Measurements from ENCODE around the gene ZMYM2. TPM values are rescaled to one million over a fixed set of nuclear protein-coding genes. Genes with fewer than 3 reads are reported as not detected.

ZMYM2 gene
- total RNA-seq, 4 donors from 2014 or later = 100 to 154 (median 117) TPM

GRCh38 chr13:20006206-20006605 is 47.7 kb downstream of the ZMYM2 start:
- Histone ChIP-seq H3K27ac (no peak overlapping the region), H3K4me1 (peaks cover 5 to 6% of the 10 kb centered on the region in 2 donors), H3K36me3 (peaks cover 32 to 41% of the 10 kb centered on the region in 2 donors), H3K27me3 (no peaks in the 10 kb centered on the region), H3K9me3 (no peaks in the 10 kb centered on the region), H3K4me3 (replicated peaks in 1 of 3) (no peak overlapping the region)
- TF ChIP-seq CTCF (IDR thresholded peaks at IDR 0.05) (no peak), POLR2A (IDR thresholded peaks at IDR 0.05) (no peak)
- intact Hi-C loops (cut with DNase I) = no loop called here
- DNase-seq = no peak
- WGBS, 2 donors = 92 to 98% methylated on average over 1 of the region's 1 CpG

GRCh38 chr13:20015763-20016162 is 57.2 kb downstream of the ZMYM2 start:
- Histone ChIP-seq H3K27ac (no peak overlapping the region), H3K27me3 (no peaks in the 10 kb centered on the region), H3K4me1 (peaks cover 3 to 12% of the 10 kb centered on the region in 2 donors), H3K4me3 (replicated peaks in 1 of 3) (no peak overlapping the region), H3K36me3 (peaks cover 1 to 10% of the 10 kb centered on the region in 2 donors), H3K9me3 (no peaks in the 10 kb centered on the region)
- TF ChIP-seq CTCF (IDR thresholded peaks at IDR 0.05) = no peak
- TF ChIP-seq POLR2A (IDR thresholded peaks at IDR 0.05) = no peak
- intact Hi-C loops (cut with DNase I) = no loop called here
- no peak for DNase-seq
- WGBS, 2 donors = 97% methylated on average over 2 of the region's 2 CpGs

DNA sequence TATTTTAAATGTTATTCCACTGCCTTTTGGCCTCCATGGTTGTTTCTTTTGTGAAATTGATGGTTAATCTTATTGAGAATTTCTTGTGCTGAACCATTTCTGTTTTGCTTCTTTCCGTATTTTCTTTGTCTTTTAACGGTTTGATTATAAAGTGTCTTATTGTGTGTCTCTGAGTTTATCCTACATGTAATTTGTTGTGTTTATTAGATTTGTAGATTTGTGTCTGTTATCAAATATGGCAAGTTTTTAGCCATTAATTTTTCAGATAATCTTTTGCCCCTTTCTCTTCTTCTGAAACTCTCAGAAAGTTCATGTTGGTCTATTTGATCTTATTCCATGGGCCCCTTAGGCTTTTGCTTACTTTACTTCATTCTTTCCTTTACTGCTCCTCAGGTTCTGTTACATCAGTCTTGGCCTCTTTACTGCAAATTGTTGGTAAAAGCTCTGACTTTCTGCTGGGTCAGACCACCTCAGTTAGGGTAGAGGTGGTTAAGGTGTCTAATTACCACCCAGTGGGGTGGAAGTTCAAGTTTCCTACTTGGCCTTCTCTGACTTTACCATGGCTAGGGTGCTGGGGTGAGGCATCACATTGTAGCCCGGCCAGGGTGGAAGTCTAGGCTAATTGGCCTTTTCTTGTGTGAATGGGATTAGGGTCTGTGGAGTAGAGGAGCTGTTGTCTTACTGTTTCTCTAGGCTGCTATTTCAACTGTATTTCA is 58.3 kb downstream of the ZMYM2 start:
- TF ChIP-seq POLR2A (IDR thresholded peaks at IDR 0.05) (no peak), CTCF (IDR thresholded peaks at IDR 0.05) (no peak)
- intact Hi-C loops (cut with DNase I) = no loop called here
- Histone ChIP-seq H3K4me1 (peaks cover 8 to 18% of the 10 kb centered on the region in 2 donors), H3K27ac (peak overlapping the region in 1 of 3 donors; percentile 24), H3K27me3 (no peaks in the 10 kb centered on the region), H3K9me3 (no peaks in the 10 kb centered on the region), H3K4me3 (replicated peaks in 1 of 3) (no peak overlapping the region), H3K36me3 (peaks cover 0 to 4% of the 10 kb centered on the region in 2 donors)
- DNase-seq = no peak
- 94 to 97% methylated on average over 3 of the region's 3 CpGs for WGBS, 2 donors

- WGBS, 2 donors = 95 to 100% methylated on average over 1 of the region's 1 CpG
- no peak for DNase-seq
- no peaks in the 10 kb centered on the region for H3K27me3 ChIP-seq
- no peak overlapping the region for H3K4me3 ChIP-seq (replicated peaks in 1 of 3)
- no peak for TF ChIP-seq POLR2A (IDR thresholded peaks at IDR 0.05)
- TF ChIP-seq CTCF (IDR thresholded peaks at IDR 0.05) = no peak
- peaks cover 0 to 4% of the 10 kb centered on the region in 2 donors for H3K36me3 ChIP-seq
- H3K4me1 ChIP-seq = peaks cover 11 to 23% of the 10 kb centered on the region in 2 donors
- H3K27ac ChIP-seq = peak overlapping the region in 1 of 3 donors; percentile 24
- intact Hi-C loops (cut with DNase I) = no loop called here
- H3K9me3 ChIP-seq = no peaks in the 10 kb centered on the region
Measured at GRCh38 chr13:20017365-20017711, 58.8 kb downstream of the ZMYM2 start.

GRCh38 chr13:20019043-20019442 is 60.5 kb downstream of the ZMYM2 start:
- intact Hi-C loops (cut with DNase I) = no loop called here
- peaks cover 0 to 4% of the 10 kb centered on the region in 2 donors for H3K36me3 ChIP-seq
- WGBS, 2 donors = 74 to 84% methylated on average over 2 of the region's 2 CpGs

More at GRCh38 chr13:20019043-20019442, 60.5 kb downstream of the ZMYM2 start:
- Histone ChIP-seq H3K4me1 (peaks cover 11 to 23% of the 10 kb centered on the region in 2 donors), H3K9me3 (no peaks in the 10 kb centered on the region), H3K4me3 (replicated peaks in 1 of 3) (no peak overlapping the region), H3K27me3 (no peaks in the 10 kb centered on the region), H3K27ac (peak overlapping the region in 1 of 3 donors; percentile 59)
- no peak for DNase-seq
- TF ChIP-seq POLR2A (IDR thresholded peaks at IDR 0.05) (no peak), CTCF (IDR thresholded peaks at IDR 0.05) (no peak)

All from thyroid gland (tissue), 4 donors.